HepG2 (cell line): Measurements from ENCODE around the gene NOC4L.

Source experiments
- CTCF ChIP-seq: sonication (generic); formaldehyde crosslinking; IDR thresholded peaks from 2 replicates; pipeline ENCODE4 v1.5.0; 2020; ENCODE audit warnings: mild to moderate bottlenecking, missing genetic modification reagents, moderate library complexity
- RELA ChIP-seq: sonication (generic); formaldehyde crosslinking; IDR thresholded peaks from 2 replicates; pipeline ENCODE4 v1.4.0; 2020; ENCODE audit warnings: missing genetic modification reagents
- ZNF33B ChIP-seq: sonication (generic); formaldehyde crosslinking; IDR thresholded peaks from 2 replicates; pipeline ENCODE4 v1.5.1; 2020; ENCODE audit warnings: mild to moderate bottlenecking, missing genetic modification reagents
- TF ChIP-seq, protein P1 (sequence below): sonication (generic); formaldehyde crosslinking; IDR thresholded peaks from 2 replicates; pipeline ENCODE4 v1.4.0; 2020; ENCODE audit warnings: low read depth, mild to moderate bottlenecking, missing genetic modification reagents

DNA sequence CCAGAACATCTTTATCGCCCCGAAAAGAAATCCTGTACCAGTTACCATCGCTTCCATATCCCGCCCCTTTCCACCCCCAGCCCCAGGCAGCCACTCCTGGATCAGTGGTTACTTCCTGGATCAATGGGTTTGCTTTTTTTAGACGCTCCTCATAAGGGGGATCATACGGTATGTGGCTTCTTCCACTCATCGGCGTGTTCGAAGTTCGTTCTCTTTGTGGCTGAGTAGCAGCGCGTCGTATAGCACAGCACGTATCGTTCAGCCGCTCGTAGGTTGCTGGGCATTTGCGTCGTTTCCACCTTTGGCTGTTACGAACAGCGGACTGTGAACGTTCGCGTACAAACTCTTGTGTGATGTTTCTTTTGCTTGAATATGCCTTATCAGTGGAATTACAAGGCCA lies 1.8 kb downstream of the NOC4L start:
- no peak for TF ChIP-seq CTCF (CRISPR knock-in tag)
- no peak for TF ChIP-seq ZNF33B
- no peak for TF ChIP-seq RELA
- TF ChIP-seq, protein P1, sequence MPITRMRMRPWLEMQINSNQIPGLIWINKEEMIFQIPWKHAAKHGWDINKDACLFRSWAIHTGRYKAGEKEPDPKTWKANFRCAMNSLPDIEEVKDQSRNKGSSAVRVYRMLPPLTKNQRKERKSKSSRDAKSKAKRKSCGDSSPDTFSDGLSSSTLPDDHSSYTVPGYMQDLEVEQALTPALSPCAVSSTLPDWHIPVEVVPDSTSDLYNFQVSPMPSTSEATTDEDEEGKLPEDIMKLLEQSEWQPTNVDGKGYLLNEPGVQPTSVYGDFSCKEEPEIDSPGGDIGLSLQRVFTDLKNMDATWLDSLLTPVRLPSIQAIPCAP (CRISPR knock-in tag): no peak
